ENCODE measurements around the gene PRKG1.
"Not testable (repeated sequence)": the region's sequence is repeated elsewhere in the genome, so short reads cannot be mapped to it uniquely, and the experiment has no call there.

The PRKG1 gene

DNA sequence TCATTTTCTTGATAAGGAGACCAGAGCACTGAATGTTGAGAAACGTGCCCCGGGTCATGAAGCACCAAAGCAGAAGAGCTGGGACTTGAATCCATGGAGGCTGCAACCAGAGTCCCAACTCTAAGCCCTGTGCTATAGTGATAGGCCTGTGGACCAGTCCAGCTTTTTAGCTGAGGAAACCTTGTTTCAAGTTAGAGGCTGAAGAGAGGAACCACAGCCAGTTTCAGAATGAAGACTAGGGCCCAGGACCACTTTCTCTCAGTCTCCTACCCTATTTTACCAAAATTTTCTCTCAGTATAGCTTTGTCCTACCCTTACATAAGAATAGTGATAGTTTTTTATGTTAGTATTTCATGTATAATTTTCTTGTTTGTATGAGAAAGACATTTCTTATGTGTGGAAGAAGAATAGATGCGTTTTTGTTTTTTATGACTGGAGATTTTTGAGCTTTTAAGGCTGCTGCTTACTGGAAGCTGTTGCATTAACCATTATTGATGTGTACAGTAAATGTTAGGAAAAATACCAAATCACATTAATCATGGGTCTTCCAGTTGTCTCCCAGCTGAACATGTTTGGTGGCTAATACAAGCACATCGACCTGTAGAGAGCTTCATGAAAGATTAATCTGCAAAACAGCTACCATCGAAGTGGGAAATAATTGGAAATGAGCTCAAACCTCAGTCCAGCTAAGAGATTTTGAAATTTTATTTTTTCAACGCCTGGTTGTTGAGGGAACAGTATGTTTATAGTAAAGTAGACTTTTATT, 670.1 kb downstream of the PRKG1 start:
- Histone ChIP-seq H3K4me1 (ENCODE audit: control insufficient read depth, insufficient read depth, low read length) (no peaks in the 10 kb centered on the region), H3K9me3 (replicated peaks; ENCODE audit: low read length) (no peaks in the 10 kb centered on the region), H3K36me3 (ENCODE audit: insufficient read depth, low read length) (no peaks in the 10 kb centered on the region)

GRCh38 chr10:51745397-51745796, 671.1 kb downstream of the PRKG1 start:
- H3K4me1 ChIP-seq (ENCODE audit: control insufficient read depth, insufficient read depth, low read length), result no peaks in the 10 kb centered on the region
- no peaks in the 10 kb centered on the region for H3K36me3 ChIP-seq (ENCODE audit: insufficient read depth, low read length)
- H3K27me3 ChIP-seq (ENCODE audit: control insufficient read depth, insufficient read depth, low read length), result no peaks in the 10 kb centered on the region
- H3K9ac ChIP-seq (ENCODE audit: low read depth, low read length), result no peak overlapping the region
- H3K4me3 ChIP-seq (ENCODE audit: low read length), result no peak overlapping the region
- no peaks in the 10 kb centered on the region for H3K9me3 ChIP-seq (replicated peaks; ENCODE audit: low read length)
- H3K4me2 ChIP-seq (ENCODE audit: low read length), result no peak overlapping the region

More for the DNA sequence above, 670.1 kb downstream of the PRKG1 start:
- no peak overlapping the region for H3K4me3 ChIP-seq (ENCODE audit: low read length)
- no peak overlapping the region for H3K4me2 ChIP-seq (ENCODE audit: low read length)
- no peaks in the 10 kb centered on the region for H3K27me3 ChIP-seq (ENCODE audit: control insufficient read depth, insufficient read depth, low read length)
- H3K9ac ChIP-seq (ENCODE audit: low read depth, low read length), result no peak overlapping the region

GRCh38 chr10:51747216-51747615, 672.9 kb downstream of the PRKG1 start:
- no peak overlapping the region for H3K4me2 ChIP-seq (ENCODE audit: low read length)

GRCh38 chr10:51748959-51749358, 674.7 kb downstream of the PRKG1 start:
- H3K4me1 ChIP-seq (ENCODE audit: control insufficient read depth, insufficient read depth, low read length), result no peaks in the 10 kb centered on the region
- no peak overlapping the region for H3K4me2 ChIP-seq (ENCODE audit: low read length)
- no peaks in the 10 kb centered on the region for H3K9me3 ChIP-seq (replicated peaks; ENCODE audit: low read length)
- no peak overlapping the region for H3K4me3 ChIP-seq (ENCODE audit: low read length)
- no peak overlapping the region for H3K9ac ChIP-seq (ENCODE audit: low read depth, low read length)
- H3K27me3 ChIP-seq (ENCODE audit: control insufficient read depth, insufficient read depth, low read length), result no peaks in the 10 kb centered on the region
- no peaks in the 10 kb centered on the region for H3K36me3 ChIP-seq (ENCODE audit: insufficient read depth, low read length)

More at GRCh38 chr10:51747216-51747615, 672.9 kb downstream of the PRKG1 start:
- no peaks in the 10 kb centered on the region for H3K36me3 ChIP-seq (ENCODE audit: insufficient read depth, low read length)
- H3K4me3 ChIP-seq (ENCODE audit: low read length), result no peak overlapping the region
- H3K9me3 ChIP-seq (replicated peaks; ENCODE audit: low read length), result no peaks in the 10 kb centered on the region
- no peaks in the 10 kb centered on the region for H3K27me3 ChIP-seq (ENCODE audit: control insufficient read depth, insufficient read depth, low read length)
- H3K4me1 ChIP-seq (ENCODE audit: control insufficient read depth, insufficient read depth, low read length), result no peaks in the 10 kb centered on the region
- no peak overlapping the region for H3K9ac ChIP-seq (ENCODE audit: low read depth, low read length)

GRCh38 chr10:51758366-51758765, 684.1 kb downstream of the PRKG1 start:
- no peaks in the 10 kb centered on the region for H3K9me3 ChIP-seq (replicated peaks; ENCODE audit: low read length)
- no peak overlapping the region for H3K4me3 ChIP-seq (ENCODE audit: low read length)
- no peaks in the 10 kb centered on the region for H3K4me1 ChIP-seq (ENCODE audit: control insufficient read depth, insufficient read depth, low read length)
- H3K9ac ChIP-seq (ENCODE audit: low read depth, low read length), result no peak overlapping the region
- no peaks in the 10 kb centered on the region for H3K27me3 ChIP-seq (ENCODE audit: control insufficient read depth, insufficient read depth, low read length)
- no peak overlapping the region for H3K4me2 ChIP-seq (ENCODE audit: low read length)
- H3K36me3 ChIP-seq (ENCODE audit: insufficient read depth, low read length), result no peaks in the 10 kb centered on the region

- not testable (repeated sequence) for H3K4me2 ChIP-seq (ENCODE audit: low read length); H3K9me3 ChIP-seq (replicated peaks; ENCODE audit: low read length); H3K9ac ChIP-seq (ENCODE audit: low read depth, low read length); H3K4me3 ChIP-seq (ENCODE audit: low read length); H3K27me3 ChIP-seq (ENCODE audit: control insufficient read depth, insufficient read depth, low read length); H3K36me3 ChIP-seq (ENCODE audit: insufficient read depth, low read length); H3K4me1 ChIP-seq (ENCODE audit: control insufficient read depth, insufficient read depth, low read length)
Observed at GRCh38 chr10:51758838-51759237, 684.6 kb downstream of the PRKG1 start.

- Histone ChIP-seq H3K36me3 (ENCODE audit: insufficient read depth, low read length) (no peaks in the 10 kb centered on the region), H3K4me2 (ENCODE audit: low read length) (no peak overlapping the region), H3K9me3 (replicated peaks; ENCODE audit: low read length) (no peaks in the 10 kb centered on the region), H3K4me3 (ENCODE audit: low read length) (no peak overlapping the region), H3K9ac (ENCODE audit: low read depth, low read length) (no peak overlapping the region), H3K27me3 (ENCODE audit: control insufficient read depth, insufficient read depth, low read length) (no peaks in the 10 kb centered on the region), H3K4me1 (ENCODE audit: control insufficient read depth, insufficient read depth, low read length) (no peaks in the 10 kb centered on the region)
Observed at GRCh38 chr10:51759896-51760534, 685.7 kb downstream of the PRKG1 start.

DNA sequence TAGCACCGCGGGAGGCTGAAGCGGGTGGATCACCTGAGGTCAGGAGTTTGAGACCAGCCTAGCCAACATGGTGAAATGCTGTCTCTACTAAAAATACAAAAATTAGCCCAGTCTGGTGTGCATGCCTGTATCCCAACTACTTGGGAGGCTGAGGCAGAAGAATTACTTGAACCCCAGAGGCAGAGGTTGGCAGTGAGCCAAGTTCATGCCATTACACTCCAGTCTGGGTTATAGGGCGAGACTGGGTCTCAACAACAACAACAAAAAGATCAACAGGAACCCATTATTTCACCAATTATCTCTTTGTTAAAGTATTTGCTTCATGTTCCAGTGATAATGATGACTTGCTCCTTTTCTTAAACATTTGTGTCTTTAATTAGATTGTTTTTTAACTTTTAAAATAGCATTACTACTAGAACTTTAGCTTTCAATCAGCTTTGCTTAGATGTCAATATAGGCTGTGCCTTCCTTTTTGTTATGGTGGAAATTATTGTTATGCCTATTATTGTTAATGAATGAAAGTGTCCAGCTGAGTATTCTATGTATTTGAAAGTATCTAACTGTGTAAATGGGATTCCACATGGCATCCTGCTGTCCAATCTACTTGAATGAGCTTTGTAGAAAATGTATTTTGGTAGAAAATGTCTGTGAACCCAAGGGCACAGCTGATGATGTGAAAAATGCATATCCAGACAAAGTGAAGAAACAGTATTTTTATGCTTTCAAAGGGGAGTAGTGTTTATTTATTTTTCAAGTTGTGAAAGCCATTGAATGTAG, 686.8 kb downstream of the PRKG1 start:
- no peaks in the 10 kb centered on the region for H3K27me3 ChIP-seq (ENCODE audit: control insufficient read depth, insufficient read depth, low read length)
- H3K4me1 ChIP-seq (ENCODE audit: control insufficient read depth, insufficient read depth, low read length), result no peaks in the 10 kb centered on the region
- H3K9ac ChIP-seq (ENCODE audit: low read depth, low read length), result no peak overlapping the region
- no peaks in the 10 kb centered on the region for H3K36me3 ChIP-seq (ENCODE audit: insufficient read depth, low read length)
- no peak overlapping the region for H3K4me3 ChIP-seq (ENCODE audit: low read length)
- no peak overlapping the region for H3K4me2 ChIP-seq (ENCODE audit: low read length)
- no peaks in the 10 kb centered on the region for H3K9me3 ChIP-seq (replicated peaks; ENCODE audit: low read length)

GRCh38 chr10:51763746-51764145, 689.5 kb downstream of the PRKG1 start:
- Histone ChIP-seq H3K9ac (ENCODE audit: low read depth, low read length) (no peak overlapping the region), H3K27me3 (ENCODE audit: control insufficient read depth, insufficient read depth, low read length) (no peaks in the 10 kb centered on the region), H3K4me3 (ENCODE audit: low read length) (no peak overlapping the region), H3K4me1 (ENCODE audit: control insufficient read depth, insufficient read depth, low read length) (no peaks in the 10 kb centered on the region), H3K9me3 (replicated peaks; ENCODE audit: low read length) (no peaks in the 10 kb centered on the region), H3K4me2 (ENCODE audit: low read length) (no peak overlapping the region), H3K36me3 (ENCODE audit: insufficient read depth, low read length) (no peaks in the 10 kb centered on the region)

DNA sequence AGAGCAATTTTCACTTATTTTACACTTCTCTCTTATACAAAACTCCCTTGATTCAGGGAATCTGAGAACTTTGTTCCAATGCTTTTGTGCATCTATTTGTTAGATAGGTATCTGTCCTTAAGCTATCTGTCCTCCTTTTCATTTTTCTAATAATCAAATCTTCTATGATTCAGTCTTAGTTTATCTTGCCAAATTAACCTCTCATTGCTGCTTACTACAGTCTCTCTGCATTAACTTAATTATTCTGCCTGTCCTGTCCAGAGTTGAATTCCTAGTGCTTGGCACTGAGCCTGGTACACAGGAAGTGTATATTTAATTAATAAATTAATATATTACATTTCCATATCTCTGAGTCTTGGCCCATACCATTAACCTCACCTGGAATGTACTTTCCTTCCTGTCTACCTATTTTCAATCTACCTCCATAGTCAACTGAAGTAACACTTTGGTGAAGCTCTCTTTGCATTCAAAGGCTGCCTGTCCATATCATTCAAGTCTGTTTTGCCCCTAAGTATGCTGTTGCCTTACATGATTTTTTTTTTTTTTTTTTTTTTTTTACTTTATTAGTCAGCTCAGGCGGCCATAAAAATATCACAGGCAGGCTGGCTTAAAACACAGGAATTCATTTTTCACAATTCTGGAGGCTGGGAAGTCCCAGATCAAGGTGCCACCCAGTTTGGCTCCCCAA, 691.1 kb downstream of the PRKG1 start:
- H3K9ac ChIP-seq (ENCODE audit: low read depth, low read length), result no peak overlapping the region
- H3K27me3 ChIP-seq (ENCODE audit: control insufficient read depth, insufficient read depth, low read length), result no peaks in the 10 kb centered on the region
- H3K9me3 ChIP-seq (replicated peaks; ENCODE audit: low read length), result no peaks in the 10 kb centered on the region
- no peak overlapping the region for H3K4me2 ChIP-seq (ENCODE audit: low read length)
- H3K4me3 ChIP-seq (ENCODE audit: low read length), result no peak overlapping the region
- no peaks in the 10 kb centered on the region for H3K4me1 ChIP-seq (ENCODE audit: control insufficient read depth, insufficient read depth, low read length)
- no peaks in the 10 kb centered on the region for H3K36me3 ChIP-seq (ENCODE audit: insufficient read depth, low read length)

- H3K27me3 ChIP-seq (ENCODE audit: control insufficient read depth, insufficient read depth, low read length), result no peaks in the 10 kb centered on the region
Observed at GRCh38 chr10:51766423-51767102, 692.3 kb downstream of the PRKG1 start.

More at GRCh38 chr10:51766423-51767102, 692.3 kb downstream of the PRKG1 start:
- no peaks in the 10 kb centered on the region for H3K36me3 ChIP-seq (ENCODE audit: insufficient read depth, low read length)
- H3K4me3 ChIP-seq (ENCODE audit: low read length), result no peak overlapping the region
- H3K4me2 ChIP-seq (ENCODE audit: low read length), result no peak overlapping the region
- no peaks in the 10 kb centered on the region for H3K4me1 ChIP-seq (ENCODE audit: control insufficient read depth, insufficient read depth, low read length)
- no peak overlapping the region for H3K9ac ChIP-seq (ENCODE audit: low read depth, low read length)
- no peaks in the 10 kb centered on the region for H3K9me3 ChIP-seq (replicated peaks; ENCODE audit: low read length)

All from skeletal muscle satellite cell (primary cell).